ENCODE data around the gene ZNF48. TPM values are rescaled to one million over a fixed set of nuclear protein-coding genes. Genes with fewer than 3 reads are reported as not detected.
A peak's percentile ranks its signal among the peaks of the same experiment; 100 is the strongest.

Gene ZNF48
- total and polyA plus RNA-seq, 9 donors, result 2.7 to 9.8 (median 6.6) TPM

GRCh38 chr16:30352488-30353401, 42.5 kb upstream of the ZNF48 start:
- H3K4me1 ChIP-seq (ENCODE audit: insufficient read depth), result peaks cover 23% of the 10 kb centered on the region
- no peaks in the 10 kb centered on the region for H3K36me3 ChIP-seq
- no peak for TF ChIP-seq CTCF (IDR thresholded peaks at IDR 0.05)
- TF ChIP-seq EP300 (IDR thresholded peaks at IDR 0.05), result no peak
- TF ChIP-seq POLR2A (IDR thresholded peaks at IDR 0.05), result no peak
- H3K4me3 ChIP-seq, result no peak overlapping the region
- H3K27ac ChIP-seq, result no peak overlapping the region
- peak in 2 of 5 donors; percentile 36 to 38 for DNase-seq
- intact Hi-C loops (cut with DNase I), result no loop called here
- H3K9me3 ChIP-seq, result no peaks in the 10 kb centered on the region
- 73 to 77% (median 76%) methylated on average over 14 of the region's 14 CpGs for WGBS, 3 donors
- no peaks in the 10 kb centered on the region for H3K27me3 ChIP-seq

GRCh38 chr16:30353438-30354129, 41.6 kb upstream of the ZNF48 start:
- peak overlapping the region in 1 of 2 donors; percentile 65 for H3K27ac ChIP-seq
- H3K4me3 ChIP-seq, result no peak overlapping the region
- intact Hi-C loops (cut with DNase I), result no loop called here
- no peaks in the 10 kb centered on the region for H3K9me3 ChIP-seq
- no peaks in the 10 kb centered on the region for H3K36me3 ChIP-seq
- peaks cover 23% of the 10 kb centered on the region for H3K4me1 ChIP-seq (ENCODE audit: insufficient read depth)
- DNase-seq, result peak in 4 of 5 donors; percentile 13 to 42 (median 36)
- H3K27me3 ChIP-seq, result no peaks in the 10 kb centered on the region
- WGBS, 3 donors, result 82 to 83% (median 83%) methylated on average over 22 to 23 of the region's 23 CpGs
- no peak for TF ChIP-seq CTCF (IDR thresholded peaks at IDR 0.05)
- TF ChIP-seq EP300 (IDR thresholded peaks at IDR 0.05), result no peak
- TF ChIP-seq POLR2A (IDR thresholded peaks at IDR 0.05), result no peak

GRCh38 chr16:30354423-30355143, 40.6 kb upstream of the ZNF48 start:
- no peaks in the 10 kb centered on the region for H3K27me3 ChIP-seq
- H3K36me3 ChIP-seq, result no peaks in the 10 kb centered on the region
- no peak for TF ChIP-seq POLR2A (IDR thresholded peaks at IDR 0.05)
- TF ChIP-seq CTCF (IDR thresholded peaks at IDR 0.05), result no peak
- no peak for TF ChIP-seq EP300 (IDR thresholded peaks at IDR 0.05)
- peaks cover 23% of the 10 kb centered on the region for H3K4me1 ChIP-seq (ENCODE audit: insufficient read depth)
- peak in 1 of 5 donors; percentile 39 for DNase-seq
- H3K4me3 ChIP-seq, result peak overlapping the region; percentile 94
- peak overlapping the region; percentile 60 to 65 for H3K27ac ChIP-seq
- WGBS, 3 donors, result 2% methylated on average over 31 to 36 of the region's 36 CpGs
- intact Hi-C loops (cut with DNase I), result no loop called here
- H3K9me3 ChIP-seq, result no peaks in the 10 kb centered on the region

Data from ovary (tissue), 9 donors.